Fibroblast of skin of right quadriceps (primary cell): ENCODE measurements around the gene PRPSAP2.
A peak's percentile ranks its signal among the peaks of the same experiment; 100 is the strongest.
"Not testable (repeated sequence)": the region's sequence is repeated elsewhere in the genome, so short reads cannot be mapped to it uniquely, and the experiment has no call there.

Experiments used
- DNase-seq: peaks from one replicate; pipeline ENCODE4 v3.0.0-alpha.2; 2013

Gene PRPSAP2

DNA sequence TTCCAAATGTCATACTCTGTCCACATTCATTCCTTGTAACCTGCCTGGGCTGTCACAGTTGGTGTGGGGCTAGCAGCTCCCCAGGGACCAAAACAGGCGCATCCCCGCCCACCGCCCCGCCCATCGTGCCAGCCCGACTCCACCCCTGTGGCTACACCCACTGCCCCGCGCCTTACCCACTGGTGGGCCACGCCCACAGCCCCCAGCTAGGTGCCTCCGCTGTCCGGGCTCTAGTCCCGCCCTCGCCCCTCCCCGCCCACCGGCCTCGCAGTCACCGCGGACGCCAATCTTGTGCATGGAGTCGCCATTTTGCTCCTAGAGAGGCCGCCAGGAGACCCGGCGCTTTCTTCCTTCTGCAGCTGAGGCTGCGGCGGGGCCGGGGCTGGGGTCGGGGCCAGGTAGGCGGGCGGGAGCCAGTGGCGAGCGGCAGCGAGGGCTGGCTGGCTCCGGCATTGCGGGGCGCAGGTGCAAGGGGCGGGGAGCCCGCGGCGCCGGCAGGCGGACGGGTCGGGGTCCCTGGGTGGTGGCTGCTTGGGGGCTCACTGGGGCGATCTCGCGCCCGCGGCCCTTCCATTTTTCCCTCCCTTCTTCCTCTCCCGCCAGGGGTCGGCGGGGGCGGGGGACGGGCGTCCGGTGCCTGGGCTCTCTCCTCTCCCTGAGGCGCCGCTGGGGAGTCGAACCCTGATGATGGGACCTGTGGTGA is at the start of gene PRPSAP2:
PRPSAP2 (plus strand) TSS at position 268 of the 703 bp plus-strand sequence. CDS start 7,703 bp downstream, outside the sequence.
- peak; percentile 92 for DNase-seq

GRCh38 chr17:18815924-18816323 is 42.0 kb upstream of the PRPSAP2 start:
- DNase-seq = not testable (repeated sequence)

GRCh38 chr17:18816489-18817371 is 41.2 kb upstream of the PRPSAP2 start:
- peak; percentile 70 for DNase-seq

DNA sequence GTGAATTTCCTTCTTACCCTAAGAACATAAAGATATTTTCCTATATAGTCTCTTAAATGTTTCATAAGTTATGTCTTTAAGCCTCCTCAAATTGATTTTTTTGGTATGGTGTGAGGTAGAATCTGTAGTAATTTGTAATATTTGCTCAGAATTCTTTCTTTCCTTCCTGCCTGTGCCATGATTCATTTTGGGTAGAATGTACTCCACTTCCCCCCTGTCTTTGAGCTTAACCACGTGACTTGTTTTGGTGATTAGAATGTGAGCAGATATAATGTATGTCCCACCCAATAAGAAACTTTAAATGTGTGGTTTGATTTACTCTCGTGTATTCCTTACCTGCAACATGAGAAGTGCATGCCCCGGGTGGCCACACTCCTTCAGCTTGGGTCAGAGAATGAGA is 36.5 kb upstream of the PRPSAP2 start:
- peak; percentile 4 for DNase-seq

GRCh38 chr17:18827613-18828012 is 30.3 kb upstream of the PRPSAP2 start:
- DNase-seq = not testable (repeated sequence)

DNA sequence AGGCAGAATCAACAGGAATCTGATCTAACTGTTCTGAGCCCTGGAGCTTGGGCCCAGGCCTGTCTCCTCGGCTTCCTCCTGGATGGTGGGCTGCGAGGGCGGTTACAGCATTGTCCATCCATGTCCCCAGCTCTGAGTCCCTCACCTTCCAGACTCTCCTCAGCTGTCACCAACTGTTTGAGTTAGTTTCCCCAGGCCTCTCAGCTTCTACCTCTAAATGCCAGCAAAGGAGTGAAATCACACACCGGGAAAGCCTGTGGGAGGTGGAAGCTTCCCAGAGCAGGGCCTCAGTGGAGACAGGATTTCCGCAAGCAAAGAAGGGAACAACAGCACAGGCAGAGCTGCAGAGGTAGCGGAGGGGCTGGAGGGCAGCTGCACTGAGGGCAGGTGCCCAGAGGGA is 9.4 kb upstream of the PRPSAP2 start:
- DNase-seq = no peak

DNA sequence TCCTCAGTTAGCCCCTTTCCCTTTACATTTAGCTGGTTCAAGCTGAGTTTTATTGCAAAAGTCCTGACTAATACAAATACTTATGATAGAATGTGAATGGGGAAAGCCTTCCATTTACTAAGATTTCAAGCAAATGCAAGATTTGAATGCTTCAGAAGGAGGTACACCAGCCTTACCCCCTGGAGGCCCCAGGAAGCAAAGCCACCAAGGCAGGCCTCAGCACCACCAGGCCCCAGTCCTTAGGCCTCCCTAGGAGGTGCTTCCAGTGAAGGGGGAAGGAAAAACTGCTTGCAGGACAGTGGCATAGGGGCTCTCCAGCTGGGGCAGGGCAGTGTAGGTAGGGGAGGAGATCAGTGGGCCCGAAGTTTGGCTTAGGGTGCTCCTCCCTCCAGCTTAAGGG is 7.3 kb upstream of the PRPSAP2 start:
- DNase-seq = no peak

DNA sequence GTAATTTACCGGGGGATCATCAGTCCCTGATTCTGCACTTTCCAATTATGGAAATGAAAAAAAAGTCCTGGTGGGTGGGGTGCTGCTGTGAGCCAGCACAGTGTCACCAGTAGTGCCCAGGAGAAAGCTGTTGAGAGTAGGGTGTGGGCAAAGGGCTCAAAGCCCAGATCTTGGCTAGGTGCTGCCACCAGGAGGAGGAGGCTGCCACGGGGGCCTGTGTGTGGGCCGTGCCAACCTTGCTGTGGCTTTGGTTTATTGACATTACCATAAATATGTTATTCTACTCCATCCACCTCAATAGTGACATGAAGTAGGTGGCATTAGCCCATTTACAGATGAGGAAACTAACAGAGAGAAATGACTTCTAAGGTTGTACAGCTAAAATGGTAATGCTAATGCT is 6.7 kb upstream of the PRPSAP2 start:
- DNase-seq = no peak

DNA sequence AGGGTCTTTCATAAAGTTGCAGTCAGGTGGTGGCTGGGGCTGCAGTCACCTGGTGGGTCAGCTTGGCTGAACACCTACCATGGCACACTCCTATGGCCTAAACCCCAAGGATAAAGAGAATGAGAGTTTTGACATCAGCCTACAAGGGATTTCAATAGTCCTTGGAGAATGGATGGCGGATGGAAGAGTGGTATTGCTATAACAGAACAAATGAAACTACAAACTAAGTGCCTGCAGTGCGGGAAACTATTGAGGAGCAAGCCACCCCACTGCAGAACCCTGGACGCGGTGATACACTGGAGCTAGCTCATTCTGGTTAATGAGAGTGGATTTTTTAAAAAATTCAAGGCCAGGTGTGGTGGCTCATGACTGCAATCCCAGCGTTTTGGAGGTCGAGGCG is 3.0 kb upstream of the PRPSAP2 start:
- no peak for DNase-seq

GRCh38 chr17:18855831-18856569 is 1.9 kb upstream of the PRPSAP2 start:
- DNase-seq = peak; percentile 93

DNA sequence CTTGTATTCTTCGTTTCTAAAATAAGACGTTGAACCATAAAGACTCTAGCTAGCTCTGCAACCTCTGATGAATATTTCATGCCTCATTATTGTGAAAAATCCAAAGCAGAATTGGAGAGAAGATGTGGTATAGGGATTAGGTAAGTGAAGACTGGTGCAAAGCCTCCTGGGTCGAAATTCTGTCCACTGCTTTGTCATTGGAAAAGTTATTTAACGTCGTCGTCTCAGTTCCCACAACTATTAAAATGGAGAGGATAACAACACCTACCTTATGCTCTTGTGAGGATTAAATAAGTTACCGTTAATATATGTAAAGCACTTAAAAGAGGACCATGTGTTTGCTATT is 1.4 kb upstream of the PRPSAP2 start:
- DNase-seq = no peak

DNA sequence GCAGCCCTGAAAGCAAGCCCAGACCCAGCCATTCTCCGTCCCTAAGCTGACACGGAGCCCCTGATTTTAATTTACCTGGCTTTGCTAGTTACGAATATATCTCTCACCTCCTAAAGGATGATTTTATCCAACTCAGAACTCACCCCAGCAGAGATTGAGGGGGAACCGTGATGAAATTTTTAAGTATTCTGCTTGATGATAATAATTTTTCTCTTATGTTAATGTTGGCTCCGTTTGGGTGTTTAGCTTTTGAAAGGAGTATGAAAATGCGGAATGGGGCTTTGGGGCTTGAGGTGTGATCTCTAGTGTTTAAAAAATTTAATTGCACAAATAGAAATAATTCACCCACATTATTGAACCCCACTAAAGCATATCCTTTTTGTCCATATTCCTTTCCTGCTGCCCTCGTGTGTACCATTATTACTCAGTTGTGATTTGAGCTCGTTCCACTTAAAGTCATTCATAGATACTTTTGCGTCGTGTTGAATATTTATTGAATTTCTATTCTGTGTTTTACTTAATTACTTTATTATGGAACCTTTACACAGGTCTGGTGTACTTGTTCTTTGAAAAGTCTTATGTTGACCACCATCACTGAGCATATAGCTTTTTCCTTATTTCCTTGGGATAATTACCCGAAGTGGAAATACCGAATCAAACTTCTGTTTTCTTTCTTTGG is 775 bp downstream of the PRPSAP2 start:
- no peak for DNase-seq

GRCh38 chr17:18859256-18859655 is 1.3 kb downstream of the PRPSAP2 start:
- peak; percentile 28 for DNase-seq

DNA sequence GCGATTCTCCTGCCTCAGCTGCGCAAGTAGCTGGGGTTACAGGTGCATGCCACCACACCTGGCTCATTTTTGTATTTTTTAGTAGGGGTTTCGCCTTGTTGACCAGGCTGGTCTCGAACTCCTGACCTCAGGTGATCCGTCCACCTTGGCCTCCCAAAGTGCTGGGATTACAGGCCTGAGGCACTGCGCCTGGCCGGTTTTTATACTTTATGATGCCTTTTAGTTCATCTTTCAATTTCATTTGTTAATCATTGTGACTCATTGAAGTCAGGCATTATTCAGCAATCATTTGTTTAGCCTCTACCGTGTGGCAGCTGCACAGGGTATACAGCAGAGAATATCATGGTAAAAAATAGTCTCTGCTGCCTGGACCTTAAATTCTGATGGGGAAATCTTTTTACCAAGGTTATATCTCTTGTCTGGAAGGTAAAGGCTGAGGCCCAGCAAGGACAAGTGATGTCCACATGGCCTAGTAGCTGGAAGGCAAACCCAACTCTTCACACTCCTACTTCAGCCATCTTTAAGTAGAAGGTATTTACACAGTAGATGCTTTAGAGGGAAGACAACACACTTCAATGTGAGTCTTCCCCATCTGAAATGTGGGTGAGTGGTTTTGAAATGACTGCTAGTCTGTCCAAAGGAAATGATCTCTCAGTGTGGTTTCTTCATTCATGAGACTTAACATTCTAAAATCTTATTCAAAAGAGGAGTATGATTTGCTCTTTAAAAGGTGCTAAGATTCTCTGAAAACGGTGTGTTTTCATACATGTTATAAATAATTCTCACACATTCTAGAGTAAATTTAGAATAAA is 2.4 kb downstream of the PRPSAP2 start:
- DNase-seq = no peak

DNA sequence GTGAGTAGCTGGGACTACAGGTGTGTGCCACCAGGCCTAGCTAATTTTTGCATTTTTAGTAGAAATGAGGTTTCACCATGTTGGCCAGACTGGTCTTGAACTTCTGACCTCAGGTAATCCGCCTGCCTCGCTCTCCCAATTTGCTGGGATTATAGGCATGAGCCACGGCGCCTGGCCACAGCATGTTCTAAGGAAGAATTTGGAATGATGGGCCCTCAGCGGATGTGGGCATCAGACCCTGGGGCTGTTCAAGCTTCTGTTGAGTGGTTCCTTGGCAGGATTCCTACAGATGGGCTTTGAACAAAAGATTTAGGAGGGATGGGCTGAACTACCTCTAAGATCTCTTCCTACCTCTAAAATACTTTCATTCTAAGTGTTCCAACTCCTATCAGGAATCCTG is 4.1 kb downstream of the PRPSAP2 start:
- DNase-seq = no peak

DNA sequence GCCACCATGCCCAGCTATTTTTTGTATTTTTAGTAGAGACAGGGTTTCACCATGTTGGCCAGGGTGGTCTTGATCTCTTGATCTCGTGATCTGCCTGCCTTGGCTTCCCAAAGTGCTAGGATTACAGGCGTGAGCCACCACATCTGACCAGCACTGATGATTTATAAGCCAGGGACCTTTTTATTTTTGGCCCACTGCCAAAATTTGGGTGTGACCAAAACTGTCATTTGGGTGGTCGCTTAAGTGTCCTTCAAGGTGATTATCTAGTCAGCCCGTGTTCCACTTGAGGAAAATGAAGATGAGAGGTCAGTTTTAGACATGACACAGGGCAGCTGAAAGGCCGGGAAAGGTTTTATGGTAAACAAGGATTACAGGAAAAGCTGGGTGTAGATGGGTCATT is 7.1 kb downstream of the PRPSAP2 start:
- not testable (repeated sequence) for DNase-seq

GRCh38 chr17:18866866-18867813 is 9.2 kb downstream of the PRPSAP2 start:
- no peak for DNase-seq

DNA sequence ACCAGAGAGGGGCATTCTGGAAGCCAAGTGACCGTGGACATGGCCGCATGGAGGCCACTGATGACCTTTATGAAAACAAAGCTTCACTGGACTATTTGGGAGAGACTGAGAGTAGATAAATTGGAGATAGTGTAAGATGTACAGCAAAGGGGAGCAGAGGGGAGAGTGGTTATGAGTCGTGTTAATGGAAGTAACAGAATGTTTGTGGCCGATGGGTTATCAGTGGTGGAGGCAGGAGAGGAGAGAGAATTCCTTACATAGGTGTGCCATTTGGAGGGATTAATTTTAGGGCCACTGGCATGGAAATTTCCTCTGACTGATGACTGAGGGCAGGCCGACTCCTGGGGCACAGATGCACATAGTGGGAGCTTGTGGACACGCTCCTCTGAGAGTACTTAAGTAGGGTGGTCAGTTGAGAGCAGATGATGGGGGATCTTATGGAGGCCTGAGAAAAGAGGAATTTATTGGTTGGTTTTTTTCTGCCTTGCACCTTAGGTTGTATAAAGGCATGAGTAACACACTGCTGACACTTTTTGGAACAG is 19.2 kb downstream of the PRPSAP2 start:
- DNase-seq = peak; percentile 56

DNA sequence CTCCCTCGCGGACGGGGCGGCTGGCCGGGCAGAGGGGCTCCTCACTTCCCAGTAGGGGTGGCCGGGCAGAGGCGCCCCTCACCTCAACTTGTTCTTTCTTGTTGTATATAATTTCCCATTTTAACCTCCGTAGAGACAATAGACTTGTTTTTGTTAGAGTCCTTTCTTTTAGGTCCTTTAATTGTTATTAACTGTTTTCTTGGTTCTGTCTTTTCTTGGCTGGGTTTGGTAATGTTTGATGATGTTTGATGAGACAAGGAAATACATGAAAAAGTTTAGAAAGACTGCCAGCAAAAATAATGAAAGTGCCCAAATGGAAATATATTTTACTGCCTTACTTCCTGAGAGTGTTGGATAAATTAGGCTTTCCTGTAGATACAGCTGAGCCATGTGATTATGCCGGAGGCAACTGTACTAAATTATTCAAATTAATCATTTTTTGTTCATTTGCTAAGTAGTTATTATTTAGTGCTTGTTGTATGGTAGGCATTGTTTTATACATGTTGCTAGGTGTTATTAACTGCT is 30.9 kb downstream of the PRPSAP2 start:
- no peak for DNase-seq

DNA sequence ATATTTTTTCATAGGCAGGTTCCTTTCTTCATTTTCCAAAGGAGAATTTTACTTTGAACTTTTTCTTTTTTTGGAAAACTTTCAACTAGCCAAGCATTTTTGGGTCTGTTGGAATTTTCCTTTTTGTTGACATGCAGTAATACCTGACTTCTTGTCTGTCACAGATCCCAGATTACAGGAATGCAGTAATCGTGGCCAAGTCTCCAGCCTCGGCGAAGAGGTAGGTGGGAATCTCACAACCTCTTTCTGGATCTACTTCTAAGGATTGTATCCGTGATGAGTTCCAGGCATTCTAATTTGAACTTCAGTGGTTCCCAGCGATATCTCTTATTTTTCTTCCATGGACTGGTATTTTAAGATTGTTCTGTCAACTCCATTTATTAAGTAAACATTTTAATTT is 31.7 kb downstream of the PRPSAP2 start:
- no peak for DNase-seq
